Fibroblast of mammary gland (primary cell): ENCODE data around the gene PTPRD.

Experiments used
- DNase-seq: peaks from one replicate; pipeline ENCODE4 v3.0.0-alpha.2; 2010; ENCODE audit warnings: low read depth
- H3K4me3 ChIP-seq: 2 replicates; pipeline ENCODE4 v1.5.1; 2011; ENCODE audit warnings: low read depth, mild to moderate bottlenecking, low read length, moderate library complexity; ENCODE audit not compliant: control insufficient read depth
- TF ChIP-seq, protein P1 (sequence below): conservative IDR thresholded peaks from 2 replicates; pipeline ENCODE4 v1.5.1; 2011; ENCODE audit warnings: low read depth, low read length, inconsistent platforms; ENCODE audit not compliant: control insufficient read depth, insufficient read depth

PTPRD gene

DNA sequence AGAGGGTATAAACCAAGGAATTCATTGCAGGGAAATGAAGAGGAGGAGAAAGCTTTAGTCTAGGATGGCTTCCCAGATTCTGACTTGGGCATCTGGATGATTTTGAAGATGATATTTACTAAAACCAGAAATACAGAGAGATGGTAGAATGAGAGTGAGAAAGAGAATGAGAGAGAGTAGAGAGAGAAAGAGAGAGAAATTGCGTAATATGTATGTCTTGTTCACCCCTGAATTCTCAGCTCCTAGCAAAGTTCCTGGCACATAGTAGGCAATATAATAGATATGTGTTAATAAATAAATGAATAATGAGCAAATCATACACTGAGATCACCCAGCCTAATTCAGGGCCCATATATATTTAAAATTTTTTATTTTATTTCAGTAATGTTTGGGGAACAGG is 1723.7 kb downstream of the PTPRD start:
- DNase-seq = no peak
- TF ChIP-seq, protein P1, sequence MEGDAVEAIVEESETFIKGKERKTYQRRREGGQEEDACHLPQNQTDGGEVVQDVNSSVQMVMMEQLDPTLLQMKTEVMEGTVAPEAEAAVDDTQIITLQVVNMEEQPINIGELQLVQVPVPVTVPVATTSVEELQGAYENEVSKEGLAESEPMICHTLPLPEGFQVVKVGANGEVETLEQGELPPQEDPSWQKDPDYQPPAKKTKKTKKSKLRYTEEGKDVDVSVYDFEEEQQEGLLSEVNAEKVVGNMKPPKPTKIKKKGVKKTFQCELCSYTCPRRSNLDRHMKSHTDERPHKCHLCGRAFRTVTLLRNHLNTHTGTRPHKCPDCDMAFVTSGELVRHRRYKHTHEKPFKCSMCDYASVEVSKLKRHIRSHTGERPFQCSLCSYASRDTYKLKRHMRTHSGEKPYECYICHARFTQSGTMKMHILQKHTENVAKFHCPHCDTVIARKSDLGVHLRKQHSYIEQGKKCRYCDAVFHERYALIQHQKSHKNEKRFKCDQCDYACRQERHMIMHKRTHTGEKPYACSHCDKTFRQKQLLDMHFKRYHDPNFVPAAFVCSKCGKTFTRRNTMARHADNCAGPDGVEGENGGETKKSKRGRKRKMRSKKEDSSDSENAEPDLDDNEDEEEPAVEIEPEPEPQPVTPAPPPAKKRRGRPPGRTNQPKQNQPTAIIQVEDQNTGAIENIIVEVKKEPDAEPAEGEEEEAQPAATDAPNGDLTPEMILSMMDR = no peak

DNA sequence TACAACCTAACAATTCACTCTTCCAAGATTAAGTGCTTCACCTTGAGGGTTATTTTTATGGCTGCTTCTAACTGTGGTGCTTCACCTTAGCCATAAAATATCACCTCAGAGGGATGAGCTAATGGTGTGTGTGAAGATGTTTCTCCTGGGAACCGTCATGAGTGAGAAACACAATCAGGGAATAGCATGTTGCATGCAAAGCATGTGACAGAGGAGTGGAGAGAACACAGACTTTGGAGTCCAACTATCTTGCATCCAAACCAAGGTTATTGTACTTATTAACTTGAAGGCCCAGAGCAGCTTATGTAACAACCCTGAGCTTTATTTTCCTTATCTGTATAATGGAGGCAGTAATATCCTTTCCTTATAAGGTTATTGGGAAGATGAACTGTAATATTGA is 1724.2 kb downstream of the PTPRD start:
- TF ChIP-seq, protein P1 = no peak
- no peak for DNase-seq
- H3K4me3 ChIP-seq = no peak overlapping the region

More for the DNA sequence above, 1723.7 kb downstream of the PTPRD start:
- no peak overlapping the region for H3K4me3 ChIP-seq

DNA sequence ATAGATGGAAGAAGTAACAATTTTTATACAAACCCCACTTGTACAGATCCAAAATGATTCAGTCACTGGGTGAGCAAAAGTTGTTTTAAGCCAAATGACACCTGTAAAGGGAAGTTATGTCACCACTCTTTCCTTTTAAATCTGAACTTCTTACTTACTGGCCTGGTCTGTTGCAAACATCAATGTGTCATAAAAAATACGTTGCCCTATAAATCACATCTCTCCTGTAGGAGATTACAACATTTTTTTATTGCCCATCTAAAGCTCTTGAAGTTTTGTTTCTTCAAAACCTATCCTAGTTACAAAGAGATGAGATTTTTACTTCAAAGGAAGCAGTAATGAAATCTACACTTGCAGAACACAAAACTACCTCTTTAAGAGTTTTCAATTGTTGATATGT is 1725.4 kb downstream of the PTPRD start:
- TF ChIP-seq, protein P1 = no peak
- no peak for DNase-seq
- H3K4me3 ChIP-seq = no peak overlapping the region

DNA sequence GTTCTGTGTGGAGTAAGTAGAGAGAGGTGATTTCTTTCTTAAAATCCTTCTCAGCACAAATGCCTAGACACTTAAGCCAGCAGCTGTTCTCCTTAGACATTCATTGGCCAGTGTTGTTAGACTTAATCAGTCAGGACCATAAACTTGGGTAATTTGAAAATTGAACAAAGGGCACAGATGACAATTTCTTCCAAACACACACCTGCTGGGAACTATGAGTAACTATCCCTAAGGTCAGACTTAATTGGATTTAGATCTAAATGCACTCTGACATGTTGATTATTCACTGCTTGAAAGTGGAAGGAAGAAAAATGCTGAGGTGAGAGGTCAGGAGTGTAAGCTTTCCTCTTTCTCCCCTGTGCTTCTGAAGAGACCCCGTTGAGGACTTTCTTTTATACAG is 1729.5 kb downstream of the PTPRD start:
- no peak overlapping the region for H3K4me3 ChIP-seq
- DNase-seq = no peak
- TF ChIP-seq, protein P1 = no peak

DNA sequence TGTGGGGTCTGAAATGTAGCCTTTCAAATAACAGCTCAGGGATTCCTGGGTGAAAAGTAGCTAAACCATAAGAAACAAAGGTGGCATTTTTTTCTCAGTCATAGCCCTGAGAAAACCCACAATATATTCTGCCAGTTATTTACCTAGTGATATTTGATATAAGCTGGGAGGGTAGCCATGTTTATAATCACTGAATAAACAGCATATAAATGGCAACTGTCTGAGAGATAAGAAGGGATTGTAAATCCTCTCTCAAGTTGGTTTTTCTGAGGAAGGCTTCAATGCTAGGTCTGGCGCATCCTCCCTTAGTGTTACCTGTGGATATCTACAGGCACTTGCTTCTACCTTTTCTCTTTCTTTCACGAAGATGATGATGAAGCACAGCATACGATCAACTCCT is 1732.7 kb downstream of the PTPRD start:
- TF ChIP-seq, protein P1 = no peak
- no peak overlapping the region for H3K4me3 ChIP-seq
- no peak for DNase-seq

DNA sequence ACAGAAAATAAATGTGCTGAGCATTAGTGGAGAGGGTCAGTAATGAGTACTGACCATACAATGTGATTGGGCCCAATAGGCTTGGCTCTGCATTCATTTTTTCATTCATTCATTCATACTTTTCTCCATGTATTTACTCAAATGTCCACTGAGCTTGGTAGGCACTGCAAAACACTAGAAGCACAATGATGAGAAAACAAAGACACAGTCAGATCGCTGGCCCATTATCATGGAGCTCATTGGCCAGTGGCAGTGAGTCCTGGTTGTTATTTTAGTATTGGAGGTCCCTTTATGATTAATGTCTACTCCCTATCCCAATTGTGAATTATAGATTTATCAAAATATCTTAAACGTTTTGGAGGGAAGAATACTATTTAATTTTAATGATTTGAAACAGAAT is 1733.5 kb downstream of the PTPRD start:
- no peak for DNase-seq
- TF ChIP-seq, protein P1 = no peak
- no peak overlapping the region for H3K4me3 ChIP-seq
